Mammary epithelial cell (primary cell): ENCODE measurements around the gene TLR6.

ENCODE experiments used
- EZH2 ChIP-seq: IDR thresholded peaks from 2 replicates; pipeline ENCODE4 v1.6.1; 2012; ENCODE audit warnings: low read length, inconsistent platforms, borderline replicate concordance
- TF ChIP-seq, protein P1 (sequence below), 2 donors: IDR thresholded peaks in 1 of 2; conservative IDR thresholded peaks in 1 of 2; 2 replicates each; pipeline ENCODE4 v1.5.1; 2011 to 2012; ENCODE audit warnings: inconsistent platforms in 2 of 2, low read length in 2 of 2, mild to moderate bottlenecking in 2 of 2, control low read depth in 1 of 2, low read depth in 1 of 2; ENCODE audit not compliant: insufficient read depth in 1 of 2; ENCODE audit errors: extremely low read depth in 1 of 2

- TF ChIP-seq, protein P1, sequence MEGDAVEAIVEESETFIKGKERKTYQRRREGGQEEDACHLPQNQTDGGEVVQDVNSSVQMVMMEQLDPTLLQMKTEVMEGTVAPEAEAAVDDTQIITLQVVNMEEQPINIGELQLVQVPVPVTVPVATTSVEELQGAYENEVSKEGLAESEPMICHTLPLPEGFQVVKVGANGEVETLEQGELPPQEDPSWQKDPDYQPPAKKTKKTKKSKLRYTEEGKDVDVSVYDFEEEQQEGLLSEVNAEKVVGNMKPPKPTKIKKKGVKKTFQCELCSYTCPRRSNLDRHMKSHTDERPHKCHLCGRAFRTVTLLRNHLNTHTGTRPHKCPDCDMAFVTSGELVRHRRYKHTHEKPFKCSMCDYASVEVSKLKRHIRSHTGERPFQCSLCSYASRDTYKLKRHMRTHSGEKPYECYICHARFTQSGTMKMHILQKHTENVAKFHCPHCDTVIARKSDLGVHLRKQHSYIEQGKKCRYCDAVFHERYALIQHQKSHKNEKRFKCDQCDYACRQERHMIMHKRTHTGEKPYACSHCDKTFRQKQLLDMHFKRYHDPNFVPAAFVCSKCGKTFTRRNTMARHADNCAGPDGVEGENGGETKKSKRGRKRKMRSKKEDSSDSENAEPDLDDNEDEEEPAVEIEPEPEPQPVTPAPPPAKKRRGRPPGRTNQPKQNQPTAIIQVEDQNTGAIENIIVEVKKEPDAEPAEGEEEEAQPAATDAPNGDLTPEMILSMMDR (conservative IDR thresholded peaks at IDR 0.05 in 1 of 2, IDR thresholded peaks at IDR 0.05 in 1 of 2; ENCODE audit: extremely low read depth in 1 of 2, insufficient read depth in 1 of 2, low read depth in 1 of 2, low read length in 2 of 2), result no peak
- TF ChIP-seq EZH2, result no peak
Observed at GRCh38 chr4:38783109-38783460, 73.5 kb downstream of the TLR6 start.
